Measurements from ENCODE around the gene EFNA1. TPM values are rescaled to one million over a fixed set of nuclear protein-coding genes. Genes with fewer than 3 reads are reported as not detected.

The EFNA1 gene
- total and polyA plus RNA-seq, 7 donors, result 5.5 to 42.6 (median 15.0) TPM

- no peaks in the 10 kb centered on the region for H3K9me3 ChIP-seq
- H3K4me1 ChIP-seq, result peaks cover 9% of the 10 kb centered on the region
Measured at GRCh38 chr1:155106862-155107261, 20.8 kb upstream of the EFNA1 start.

DNA sequence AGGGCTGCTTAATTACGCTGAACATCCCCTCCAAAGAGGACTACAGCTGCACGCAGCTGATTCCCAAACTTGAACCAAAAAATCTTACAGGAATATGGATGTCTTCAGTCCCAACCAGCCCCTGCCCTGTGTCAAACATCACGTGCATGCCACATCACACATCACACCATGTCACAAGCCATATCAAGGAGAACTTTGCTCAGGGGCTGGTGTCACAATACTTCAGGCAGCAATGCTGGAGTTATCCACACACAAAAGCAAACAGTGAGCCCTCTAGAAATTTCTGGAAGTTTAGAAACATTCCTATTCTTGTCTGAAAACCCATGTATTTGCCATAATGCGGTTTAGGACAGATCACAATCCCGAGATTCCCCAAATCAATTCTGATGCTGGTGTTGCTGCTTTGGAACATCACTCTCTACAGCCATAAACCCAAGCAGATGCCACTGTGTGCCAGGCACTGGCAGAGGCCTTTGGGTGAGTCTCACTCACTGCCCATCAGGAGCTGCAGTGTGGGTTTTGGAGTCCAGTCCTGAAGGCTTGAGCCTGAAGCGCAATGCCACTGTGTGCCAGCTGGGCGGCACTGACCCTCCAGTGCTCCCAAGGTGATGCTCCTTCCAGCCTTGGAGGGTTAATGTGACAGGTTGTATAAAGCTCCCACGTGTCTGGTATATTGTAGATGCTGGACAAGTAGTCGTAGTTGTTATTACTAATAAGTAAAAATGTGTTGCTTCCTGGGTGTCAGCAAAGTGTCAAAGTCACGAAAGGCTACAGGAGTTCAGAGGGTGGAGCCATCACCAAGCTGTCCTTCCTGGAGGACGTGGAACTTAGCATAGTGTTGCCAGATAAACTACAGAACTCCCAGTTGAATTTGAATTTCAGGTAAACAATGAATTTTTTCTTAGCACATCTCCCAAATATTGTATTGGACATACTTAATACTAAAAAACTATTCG lies 20.1 kb upstream of the EFNA1 start:
- Histone ChIP-seq H3K4me1 (peaks cover 9% of the 10 kb centered on the region), H3K9me3 (no peaks in the 10 kb centered on the region), H3K4me3 (no peak overlapping the region), H3K36me3 (ENCODE audit: insufficient read depth in 1 of 2, low read depth in 1 of 2) (no peaks in the 10 kb centered on the region), H3K27me3 (ENCODE audit: insufficient read depth in 3 of 3, low read length in 2 of 3) (no peaks in the 10 kb centered on the region), H3K27ac (no peak overlapping the region)
- TF ChIP-seq, protein P1, sequence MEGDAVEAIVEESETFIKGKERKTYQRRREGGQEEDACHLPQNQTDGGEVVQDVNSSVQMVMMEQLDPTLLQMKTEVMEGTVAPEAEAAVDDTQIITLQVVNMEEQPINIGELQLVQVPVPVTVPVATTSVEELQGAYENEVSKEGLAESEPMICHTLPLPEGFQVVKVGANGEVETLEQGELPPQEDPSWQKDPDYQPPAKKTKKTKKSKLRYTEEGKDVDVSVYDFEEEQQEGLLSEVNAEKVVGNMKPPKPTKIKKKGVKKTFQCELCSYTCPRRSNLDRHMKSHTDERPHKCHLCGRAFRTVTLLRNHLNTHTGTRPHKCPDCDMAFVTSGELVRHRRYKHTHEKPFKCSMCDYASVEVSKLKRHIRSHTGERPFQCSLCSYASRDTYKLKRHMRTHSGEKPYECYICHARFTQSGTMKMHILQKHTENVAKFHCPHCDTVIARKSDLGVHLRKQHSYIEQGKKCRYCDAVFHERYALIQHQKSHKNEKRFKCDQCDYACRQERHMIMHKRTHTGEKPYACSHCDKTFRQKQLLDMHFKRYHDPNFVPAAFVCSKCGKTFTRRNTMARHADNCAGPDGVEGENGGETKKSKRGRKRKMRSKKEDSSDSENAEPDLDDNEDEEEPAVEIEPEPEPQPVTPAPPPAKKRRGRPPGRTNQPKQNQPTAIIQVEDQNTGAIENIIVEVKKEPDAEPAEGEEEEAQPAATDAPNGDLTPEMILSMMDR (IDR thresholded peaks at IDR 0.05), result no peak
- intact Hi-C loops (cut with DNase I), result no loop called here
- WGBS, 3 donors, result 66 to 74% (median 66%) methylated on average over 12 of the region's 12 CpGs
- no peak for ATAC-seq
- DNase-seq, result no peak

More at GRCh38 chr1:155106862-155107261, 20.8 kb upstream of the EFNA1 start:
- Histone ChIP-seq H3K27me3 (ENCODE audit: insufficient read depth in 3 of 3, low read length in 2 of 3) (no peaks in the 10 kb centered on the region), H3K4me3 (no peak overlapping the region), H3K27ac (no peak overlapping the region), H3K36me3 (ENCODE audit: insufficient read depth in 1 of 2, low read depth in 1 of 2) (no peaks in the 10 kb centered on the region)
- intact Hi-C loops (cut with DNase I), result no loop called here
- DNase-seq (no peak), ATAC-seq (no peak)
- TF ChIP-seq, protein P1 (IDR thresholded peaks at IDR 0.05), result no peak
- 70 to 71% (median 70%) methylated on average over 6 of the region's 6 CpGs for WGBS, 3 donors

GRCh38 chr1:155108296-155108695 lies 19.4 kb upstream of the EFNA1 start:
- Histone ChIP-seq H3K4me1 (peaks cover 9% of the 10 kb centered on the region), H3K27me3 (ENCODE audit: insufficient read depth in 3 of 3, low read length in 2 of 3) (no peaks in the 10 kb centered on the region), H3K36me3 (ENCODE audit: insufficient read depth in 1 of 2, low read depth in 1 of 2) (no peaks in the 10 kb centered on the region), H3K9me3 (no peaks in the 10 kb centered on the region), H3K4me3 (no peak overlapping the region), H3K27ac (no peak overlapping the region)
- WGBS, 3 donors, result 78 to 82% (median 81%) methylated on average over 5 of the region's 5 CpGs
- DNase-seq, result no peak
- no peak for ATAC-seq
- TF ChIP-seq, protein P1 (IDR thresholded peaks at IDR 0.05), result no peak
- intact Hi-C loops (cut with DNase I), result no loop called here

GRCh38 chr1:155110381-155110780 lies 17.3 kb upstream of the EFNA1 start:
- Histone ChIP-seq H3K27ac (no peak overlapping the region), H3K4me1 (no peaks in the 10 kb centered on the region), H3K27me3 (ENCODE audit: insufficient read depth in 3 of 3, low read length in 2 of 3) (no peaks in the 10 kb centered on the region), H3K36me3 (ENCODE audit: insufficient read depth in 1 of 2, low read depth in 1 of 2) (no peaks in the 10 kb centered on the region), H3K9me3 (no peaks in the 10 kb centered on the region), H3K4me3 (no peak overlapping the region)
- DNase-seq, result no peak
- 69 to 76% (median 76%) methylated on average over 8 of the region's 8 CpGs for WGBS, 3 donors
- TF ChIP-seq, protein P1 (IDR thresholded peaks at IDR 0.05), result no peak
- intact Hi-C loops (cut with DNase I), result no loop called here
- no peak for ATAC-seq

All from psoas muscle (tissue), 8 donors.